HCEC 1CT (cell line): ENCODE measurements around the gene AGAP2.
"Not testable (repeated sequence)": the region's sequence is repeated elsewhere in the genome, so short reads cannot be mapped to it uniquely, and the experiment has no call there.

ENCODE experiments used
- DNase-seq: peaks from one replicate; pipeline ENCODE4 v3.0.0-alpha.2; 2017

The AGAP2 gene

DNA sequence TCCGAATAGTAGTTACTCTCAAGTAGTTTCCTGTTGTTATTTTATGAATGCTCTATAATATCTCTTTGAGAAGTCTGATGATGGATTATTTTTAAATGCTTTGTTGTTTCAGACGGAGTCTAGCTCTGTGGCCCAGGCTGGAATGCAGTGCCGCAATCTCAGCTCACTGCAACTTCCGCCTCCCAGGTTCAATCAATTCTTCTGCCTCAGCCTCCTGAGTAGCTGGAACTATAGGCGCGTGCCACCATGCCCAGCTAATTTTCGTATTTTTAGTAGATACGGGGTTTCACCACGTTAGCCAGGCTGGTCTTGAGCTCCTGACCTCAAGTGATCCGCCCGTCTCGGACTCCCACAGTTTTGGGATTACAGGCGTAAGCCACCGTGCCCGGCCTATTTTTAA lies 46.0 kb downstream of the AGAP2 start:
- no peak for DNase-seq

DNA sequence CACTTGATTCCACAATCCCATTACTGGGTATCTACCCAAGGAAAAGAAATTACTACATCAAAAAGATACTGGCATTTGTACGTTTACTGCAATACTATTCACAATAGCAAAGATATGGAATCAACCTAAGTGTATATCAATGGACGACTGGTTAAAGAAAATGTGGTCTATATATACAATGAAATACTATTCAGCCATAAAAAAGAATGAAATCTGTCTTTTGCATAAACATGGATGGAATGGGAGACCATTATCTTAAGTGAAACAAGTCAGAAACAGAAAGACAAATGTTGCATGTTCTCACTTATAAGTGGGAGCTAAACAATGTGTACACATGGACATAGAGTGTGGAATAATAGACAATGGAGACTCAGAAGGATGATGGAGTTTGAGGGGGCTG lies 49.6 kb downstream of the AGAP2 start:
- no peak for DNase-seq

DNA sequence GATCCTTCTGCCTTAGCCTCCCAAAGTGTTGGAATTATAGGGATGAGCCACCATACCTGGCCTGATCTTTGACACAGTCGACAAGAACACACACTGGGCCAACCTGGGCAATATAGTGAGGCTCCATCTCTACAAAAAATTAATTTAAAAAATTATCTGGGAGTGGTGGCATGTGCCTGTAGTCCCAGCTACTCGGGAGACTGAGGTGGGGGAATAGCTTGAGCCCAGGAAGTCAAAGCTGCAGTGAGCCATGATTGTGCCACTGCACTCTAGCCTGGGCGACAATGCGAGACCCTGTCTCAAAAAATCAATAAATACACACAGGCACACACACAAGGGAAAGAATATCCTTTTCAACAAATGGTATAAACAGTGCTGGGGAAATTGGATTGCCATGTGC lies 50.7 kb downstream of the AGAP2 start:
- DNase-seq, result no peak

DNA sequence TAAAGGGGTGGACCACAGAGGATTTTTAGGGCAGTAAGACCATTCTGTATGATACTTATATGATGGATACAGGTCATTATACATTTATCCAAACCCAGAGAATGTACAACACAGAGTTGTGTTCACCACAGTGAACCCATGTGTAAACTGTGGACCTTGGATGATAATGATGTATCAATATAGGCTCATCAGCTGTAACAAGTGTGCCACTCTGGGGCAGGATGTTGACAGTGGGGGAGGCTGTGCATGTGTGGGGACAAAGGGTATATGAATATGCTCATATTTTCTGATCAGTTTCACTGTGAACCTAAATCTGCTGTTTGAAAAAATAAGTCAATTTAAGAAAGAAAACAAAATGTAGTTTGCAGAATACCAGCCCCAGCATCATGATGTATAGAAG lies 58.8 kb downstream of the AGAP2 start:
- no peak for DNase-seq

DNA sequence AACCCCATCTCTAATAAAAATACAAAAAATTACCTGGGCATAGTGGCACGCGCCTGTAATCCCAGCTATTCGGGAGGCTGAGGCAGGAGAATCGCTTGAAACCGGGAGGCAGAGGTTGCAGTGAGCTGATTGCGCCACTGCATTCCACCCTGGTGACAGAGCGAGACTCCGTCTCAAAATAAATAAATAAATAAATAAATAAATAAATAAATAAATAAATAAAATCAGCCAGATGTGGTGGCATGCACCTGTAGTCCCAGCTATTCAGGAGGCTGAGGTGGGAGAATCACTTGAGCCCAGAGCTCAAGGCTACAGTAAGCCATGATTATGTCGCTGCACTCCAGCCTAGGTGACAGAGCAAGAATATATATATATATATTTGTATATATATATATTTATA lies 60.6 kb downstream of the AGAP2 start:
- not testable (repeated sequence) for DNase-seq

DNA sequence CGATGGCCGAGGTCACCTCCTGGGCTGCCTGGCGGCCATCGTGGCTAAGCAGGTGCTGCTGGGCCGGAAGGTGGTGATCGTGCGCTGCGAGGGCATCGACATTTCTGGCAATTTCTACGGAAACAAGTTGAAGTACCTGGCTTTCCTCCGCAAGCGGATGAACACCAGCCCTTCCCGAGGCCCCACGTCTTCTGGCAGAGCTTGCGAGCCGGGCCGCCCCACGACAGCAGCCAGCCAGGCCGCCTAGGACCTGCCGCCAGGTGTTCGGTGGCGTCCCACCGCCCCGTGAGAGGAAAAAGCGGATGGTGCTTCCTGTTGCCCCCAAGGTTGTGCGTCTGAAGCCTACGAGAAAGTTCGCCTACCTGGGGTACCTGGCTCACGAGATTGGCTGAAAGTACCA lies 63.9 kb downstream of the AGAP2 start:
- DNase-seq, result no peak
